ENCODE results near the gene CPNE1. TPM values are rescaled to one million over a fixed set of nuclear protein-coding genes. Genes with fewer than 3 reads are reported as not detected.
A peak's percentile ranks its signal among the peaks of the same experiment; 100 is the strongest.

Gene CPNE1
- total and polyA plus RNA-seq, 2 of the 8 experiments (the other 6 are each of a cell fraction or from before 2014, with no cell fraction given) = 294 to 346 TPM

DNA sequence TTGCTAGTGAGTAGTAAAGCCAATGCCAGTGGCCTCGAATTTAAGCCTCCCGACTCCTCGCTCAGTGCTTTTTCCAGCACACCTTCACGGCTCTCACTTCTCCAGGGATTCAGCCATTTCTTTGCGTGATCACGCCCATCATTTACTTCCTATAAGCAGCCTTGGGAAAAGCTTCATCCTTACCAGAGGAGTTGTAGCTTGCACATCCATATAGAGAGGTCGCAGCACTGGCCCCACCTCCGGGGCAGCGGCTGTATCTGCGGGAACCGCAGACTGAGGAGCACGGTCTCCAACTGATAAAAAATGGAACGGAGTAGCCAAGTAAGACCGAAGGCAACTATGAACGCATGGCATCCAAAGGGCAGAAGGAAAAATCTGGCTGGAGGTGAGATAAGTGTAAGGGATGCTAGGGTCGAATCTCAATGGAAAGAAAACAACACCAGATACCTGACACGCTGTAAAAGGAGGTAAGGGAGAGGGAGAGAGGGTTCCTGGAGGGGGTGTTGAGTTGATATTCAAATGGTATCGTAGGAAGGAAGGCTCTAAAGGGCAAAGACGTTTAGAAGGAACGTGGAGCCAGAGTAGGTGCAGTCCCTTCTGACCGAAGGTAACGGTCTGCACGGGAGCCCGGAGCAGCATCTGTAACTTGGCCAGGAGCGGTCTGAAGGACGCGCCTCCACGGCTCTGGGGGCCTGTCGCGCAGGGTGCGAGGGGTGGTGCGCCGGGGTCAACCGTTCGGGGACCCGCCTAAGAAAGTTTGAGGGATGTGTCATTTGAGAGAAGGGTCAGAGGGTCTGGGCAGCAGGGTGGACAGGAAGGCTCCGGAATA lies 33.8 kb upstream of the CPNE1 start (continued):
- TF ChIP-seq, protein P1, sequence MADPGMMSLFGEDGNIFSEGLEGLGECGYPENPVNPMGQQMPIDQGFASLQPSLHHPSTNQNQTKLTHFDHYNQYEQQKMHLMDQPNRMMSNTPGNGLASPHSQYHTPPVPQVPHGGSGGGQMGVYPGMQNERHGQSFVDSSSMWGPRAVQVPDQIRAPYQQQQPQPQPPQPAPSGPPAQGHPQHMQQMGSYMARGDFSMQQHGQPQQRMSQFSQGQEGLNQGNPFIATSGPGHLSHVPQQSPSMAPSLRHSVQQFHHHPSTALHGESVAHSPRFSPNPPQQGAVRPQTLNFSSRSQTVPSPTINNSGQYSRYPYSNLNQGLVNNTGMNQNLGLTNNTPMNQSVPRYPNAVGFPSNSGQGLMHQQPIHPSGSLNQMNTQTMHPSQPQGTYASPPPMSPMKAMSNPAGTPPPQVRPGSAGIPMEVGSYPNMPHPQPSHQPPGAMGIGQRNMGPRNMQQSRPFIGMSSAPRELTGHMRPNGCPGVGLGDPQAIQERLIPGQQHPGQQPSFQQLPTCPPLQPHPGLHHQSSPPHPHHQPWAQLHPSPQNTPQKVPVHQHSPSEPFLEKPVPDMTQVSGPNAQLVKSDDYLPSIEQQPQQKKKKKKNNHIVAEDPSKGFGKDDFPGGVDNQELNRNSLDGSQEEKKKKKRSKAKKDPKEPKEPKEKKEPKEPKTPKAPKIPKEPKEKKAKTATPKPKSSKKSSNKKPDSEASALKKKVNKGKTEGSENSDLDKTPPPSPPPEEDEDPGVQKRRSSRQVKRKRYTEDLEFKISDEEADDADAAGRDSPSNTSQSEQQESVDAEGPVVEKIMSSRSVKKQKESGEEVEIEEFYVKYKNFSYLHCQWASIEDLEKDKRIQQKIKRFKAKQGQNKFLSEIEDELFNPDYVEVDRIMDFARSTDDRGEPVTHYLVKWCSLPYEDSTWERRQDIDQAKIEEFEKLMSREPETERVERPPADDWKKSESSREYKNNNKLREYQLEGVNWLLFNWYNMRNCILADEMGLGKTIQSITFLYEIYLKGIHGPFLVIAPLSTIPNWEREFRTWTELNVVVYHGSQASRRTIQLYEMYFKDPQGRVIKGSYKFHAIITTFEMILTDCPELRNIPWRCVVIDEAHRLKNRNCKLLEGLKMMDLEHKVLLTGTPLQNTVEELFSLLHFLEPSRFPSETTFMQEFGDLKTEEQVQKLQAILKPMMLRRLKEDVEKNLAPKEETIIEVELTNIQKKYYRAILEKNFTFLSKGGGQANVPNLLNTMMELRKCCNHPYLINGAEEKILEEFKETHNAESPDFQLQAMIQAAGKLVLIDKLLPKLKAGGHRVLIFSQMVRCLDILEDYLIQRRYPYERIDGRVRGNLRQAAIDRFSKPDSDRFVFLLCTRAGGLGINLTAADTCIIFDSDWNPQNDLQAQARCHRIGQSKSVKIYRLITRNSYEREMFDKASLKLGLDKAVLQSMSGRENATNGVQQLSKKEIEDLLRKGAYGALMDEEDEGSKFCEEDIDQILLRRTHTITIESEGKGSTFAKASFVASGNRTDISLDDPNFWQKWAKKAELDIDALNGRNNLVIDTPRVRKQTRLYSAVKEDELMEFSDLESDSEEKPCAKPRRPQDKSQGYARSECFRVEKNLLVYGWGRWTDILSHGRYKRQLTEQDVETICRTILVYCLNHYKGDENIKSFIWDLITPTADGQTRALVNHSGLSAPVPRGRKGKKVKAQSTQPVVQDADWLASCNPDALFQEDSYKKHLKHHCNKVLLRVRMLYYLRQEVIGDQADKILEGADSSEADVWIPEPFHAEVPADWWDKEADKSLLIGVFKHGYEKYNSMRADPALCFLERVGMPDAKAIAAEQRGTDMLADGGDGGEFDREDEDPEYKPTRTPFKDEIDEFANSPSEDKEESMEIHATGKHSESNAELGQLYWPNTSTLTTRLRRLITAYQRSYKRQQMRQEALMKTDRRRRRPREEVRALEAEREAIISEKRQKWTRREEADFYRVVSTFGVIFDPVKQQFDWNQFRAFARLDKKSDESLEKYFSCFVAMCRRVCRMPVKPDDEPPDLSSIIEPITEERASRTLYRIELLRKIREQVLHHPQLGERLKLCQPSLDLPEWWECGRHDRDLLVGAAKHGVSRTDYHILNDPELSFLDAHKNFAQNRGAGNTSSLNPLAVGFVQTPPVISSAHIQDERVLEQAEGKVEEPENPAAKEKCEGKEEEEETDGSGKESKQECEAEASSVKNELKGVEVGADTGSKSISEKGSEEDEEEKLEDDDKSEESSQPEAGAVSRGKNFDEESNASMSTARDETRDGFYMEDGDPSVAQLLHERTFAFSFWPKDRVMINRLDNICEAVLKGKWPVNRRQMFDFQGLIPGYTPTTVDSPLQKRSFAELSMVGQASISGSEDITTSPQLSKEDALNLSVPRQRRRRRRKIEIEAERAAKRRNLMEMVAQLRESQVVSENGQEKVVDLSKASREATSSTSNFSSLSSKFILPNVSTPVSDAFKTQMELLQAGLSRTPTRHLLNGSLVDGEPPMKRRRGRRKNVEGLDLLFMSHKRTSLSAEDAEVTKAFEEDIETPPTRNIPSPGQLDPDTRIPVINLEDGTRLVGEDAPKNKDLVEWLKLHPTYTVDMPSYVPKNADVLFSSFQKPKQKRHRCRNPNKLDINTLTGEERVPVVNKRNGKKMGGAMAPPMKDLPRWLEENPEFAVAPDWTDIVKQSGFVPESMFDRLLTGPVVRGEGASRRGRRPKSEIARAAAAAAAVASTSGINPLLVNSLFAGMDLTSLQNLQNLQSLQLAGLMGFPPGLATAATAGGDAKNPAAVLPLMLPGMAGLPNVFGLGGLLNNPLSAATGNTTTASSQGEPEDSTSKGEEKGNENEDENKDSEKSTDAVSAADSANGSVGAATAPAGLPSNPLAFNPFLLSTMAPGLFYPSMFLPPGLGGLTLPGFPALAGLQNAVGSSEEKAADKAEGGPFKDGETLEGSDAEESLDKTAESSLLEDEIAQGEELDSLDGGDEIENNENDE (IDR thresholded peaks at IDR 0.05; ENCODE audit: insufficient replicate concordance, low read length) = no peak
- no peak for TF ChIP-seq RFX5 (IDR thresholded peaks at IDR 0.05; ENCODE audit: borderline replicate concordance, low read depth, low read length)
- peak; percentile 20 for TF ChIP-seq ASH2L (IDR thresholded peaks at IDR 0.05; ENCODE audit: low read length)
- TF ChIP-seq CBX5 (IDR thresholded peaks at IDR 0.05; ENCODE audit: low read depth, low read length) = no peak
